K562 (cell line): ENCODE results near the gene VAC14. TPM values are rescaled to one million over a fixed set of nuclear protein-coding genes. Genes with fewer than 3 reads are reported as not detected.
A peak's percentile ranks its signal among the peaks of the same experiment; 100 is the strongest.

ENCODE experiments used
- ATAC-seq: fragments of 200-7000 bp; cut with Tn5 transposase; 3 replicates; pipeline ENCODE4 v1.9.1; 2020; ENCODE audit warnings: moderate library complexity
- BruUV-seq: library from RNA; stranded (reverse); fragments of 400-500 nt; replicated peaks from 2 replicates; lab custom pipeline; 2021; lab: Mats Ljungman, UMichigan
- CTCF ChIA-PET: fragments of 300-600 bp; formaldehyde crosslinking; extraction: SDS; loops from one replicate; lab custom pipeline; 2021; ENCODE audit warnings: low intra/inter-chr PET ratio; lab: Yijun Ruan, JAX
- POLR2A ChIA-PET: fragments of 300-600, 350-650 bp; sonication (Branson Sonifier 250); formaldehyde crosslinking; extraction: SDS; loops from one replicate; lab custom pipeline; 2021; ENCODE audit warnings: antibody characterized with exemption, inconsistent platforms; lab: Yijun Ruan, JAX
- DNase-seq, 4 experiments: peaks; one replicate each; pipeline versions ENCODE4 v3.0.0 to v3.0.0-alpha.2; 2011 to 2018; ENCODE audit warnings: low spot score in 3 of 4, mixed read lengths in 3 of 4; ENCODE audit errors: extremely low read depth in 1 of 4
- FAIRE-seq: peaks from 2 replicates; lab custom pipeline; 2011; peaks lifted over from hg19 to GRCh38; lab: Jason Lieb, UNC
- H2AFZ ChIP-seq: 2 replicates; pipeline ENCODE4 v1.6.0; 2011; ENCODE audit warnings: low read depth, low read length, control low read depth, inconsistent platforms
- H3K27ac ChIP-seq: fragments of 200-600 bp; 3 replicates; pipeline ENCODE4 v1.8.0; 2011; ENCODE audit warnings: low read depth, mild to moderate bottlenecking, control low read depth, inconsistent platforms, low read length, moderate library complexity, mixed read lengths; ENCODE audit errors: extremely low read depth
- H3K27me3 ChIP-seq, 2 experiments: fragments of 300-600 bp in 1 of 2; 2 replicates in 1 of 2; 3 replicates in 1 of 2; pipeline versions ENCODE4 v1.6.0 to v1.8.0; 2011; ENCODE audit warnings: inconsistent platforms in 2 of 2, low read length in 2 of 2, mild to moderate bottlenecking in 1 of 2, mixed read lengths in 1 of 2, moderate library complexity in 1 of 2; ENCODE audit not compliant: control insufficient read depth in 2 of 2, insufficient read depth in 2 of 2
- H3K36me3 ChIP-seq: fragments of 300-600 bp; 3 replicates; pipeline ENCODE4 v1.8.0; 2011; ENCODE audit warnings: mild to moderate bottlenecking, low read length, inconsistent platforms; ENCODE audit not compliant: control insufficient read depth, insufficient read depth
- H3K4me1 ChIP-seq, 2 experiments: fragments of 200-600 bp in 1 of 2; replicated peaks in 1 of 2; 2 replicates in 1 of 2; 3 replicates in 1 of 2; pipeline versions ENCODE4 v1.5.1 to v1.8.0; 2011; ENCODE audit warnings: inconsistent platforms in 2 of 2, low read length in 2 of 2, mild to moderate bottlenecking in 1 of 2, mixed read lengths in 1 of 2, moderate library complexity in 1 of 2; ENCODE audit not compliant: control insufficient read depth in 2 of 2, insufficient read depth in 2 of 2
- H3K4me2 ChIP-seq: 2 replicates; pipeline ENCODE4 v1.6.1; 2011; ENCODE audit warnings: low read length, control low read depth, inconsistent platforms, mixed read lengths; ENCODE audit not compliant: insufficient read depth
- H3K4me3 ChIP-seq: fragments of 200-600 bp; sonication (generic), shearing (Covaris generic); 2 replicates; pipeline ENCODE4 v1.5.1; 2016; ENCODE audit warnings: control low read depth, inconsistent platforms
- H3K79me2 ChIP-seq: fragments of 200-600 bp; 3 replicates; pipeline ENCODE4 v1.8.0; 2011; ENCODE audit warnings: low read length, inconsistent platforms; ENCODE audit not compliant: control insufficient read depth, insufficient read depth
- H3K9ac ChIP-seq, 2 experiments: 2 replicates each; pipeline versions ENCODE4 v1.6.0 to v1.6.1; 2011; ENCODE audit warnings: low read depth in 2 of 2, low read length in 2 of 2, control low read depth in 1 of 2, inconsistent platforms in 1 of 2, mild to moderate bottlenecking in 1 of 2, mixed read lengths in 1 of 2; ENCODE audit not compliant: insufficient read depth in 1 of 2
- H3K9me1 ChIP-seq: one replicate; pipeline ENCODE4 v1.6.0; 2011; ENCODE audit warnings: inconsistent platforms, mild to moderate bottlenecking, low read length, moderate library complexity; ENCODE audit not compliant: control insufficient read depth, insufficient read depth
- H3K9me3 ChIP-seq: replicated peaks from 2 replicates; pipeline ENCODE4 v1.5.1; 2011; ENCODE audit warnings: low read depth, low read length, inconsistent platforms; ENCODE audit not compliant: control insufficient read depth, insufficient read depth
- H4K20me1 ChIP-seq: replicated peaks from 2 replicates; pipeline ENCODE4 v1.6.1; 2011; ENCODE audit warnings: low read length, inconsistent platforms, mixed read lengths; ENCODE audit not compliant: control insufficient read depth, insufficient read depth
- BHLHE40 ChIP-seq: IDR thresholded peaks from 2 replicates; pipeline ENCODE4 v1.6.1; 2011; ENCODE audit warnings: low read length, improper control_type of control experiment
- DACH1 ChIP-seq: fragments of 450-650 bp; IDR thresholded peaks from 2 replicates; pipeline ENCODE4 v1.6.1; 2018; ENCODE audit not compliant: partially characterized antibody
- ESRRA ChIP-seq: fragments of 450-650 bp; IDR thresholded peaks from 2 replicates; pipeline ENCODE4 v1.6.1; 2014; ENCODE audit warnings: low read depth, mild to moderate bottlenecking, moderate library complexity, borderline replicate concordance
- GATAD2B ChIP-seq: fragments of 450-650 bp; IDR thresholded peaks from 2 replicates; pipeline ENCODE4 v1.6.1; 2017; ENCODE audit warnings: mild to moderate bottlenecking, borderline replicate concordance
- MBD2 ChIP-seq: sonication (generic); IDR thresholded peaks from 2 replicates; pipeline ENCODE4 v1.6.1; 2016; ENCODE audit warnings: low read depth, borderline replicate concordance
- NR4A1 ChIP-seq, 2 experiments: fragments of 250-450 bp in 1 of 2; fragments of 450-650 bp in 1 of 2; sonication (Bioruptor Pico) in 1 of 2; IDR thresholded peaks; 2 replicates each; pipeline versions ENCODE4 v1.4.0 to v1.6.1; 2016 to 2020; ENCODE audit warnings: mild to moderate bottlenecking in 2 of 2, missing compliant biosample characterization in 1 of 2, missing genetic modification characterization in 1 of 2, moderate library complexity in 1 of 2
- SRF ChIP-seq, 2 experiments: fragments of 250-450, 450-650 bp in 1 of 2; sonication (Bioruptor Pico) in 1 of 2; sonication (generic) in 1 of 2; formaldehyde crosslinking; IDR thresholded peaks; 2 replicates each; pipeline versions ENCODE4 v1.5.0 to v1.5.1; 2020 to 2022; ENCODE audit warnings: mild to moderate bottlenecking in 1 of 2, missing genetic modification reagents in 1 of 2
- TRIM24 ChIP-seq, 2 experiments: fragments of 450-650 bp; IDR thresholded peaks; 2 replicates each; pipeline ENCODE4 v1.6.1; 2016
- ZKSCAN3 ChIP-seq: fragments of 250-450 bp; sonication (Bioruptor Pico); IDR thresholded peaks from 2 replicates; pipeline ENCODE4 v1.4.0; 2020
- ZNF224 ChIP-seq: sonication (generic); formaldehyde crosslinking; IDR thresholded peaks from 2 replicates; pipeline ENCODE4 v1.8.0; 2022; ENCODE audit warnings: mild to moderate bottlenecking, missing genetic modification reagents
- ZNF23 ChIP-seq: fragments of 250-450 bp; sonication (Bioruptor Pico); IDR thresholded peaks from 2 replicates; pipeline ENCODE4 v1.4.0; 2020; ENCODE audit warnings: mild to moderate bottlenecking
- ZNF263 ChIP-seq: sonication (generic); formaldehyde crosslinking; IDR thresholded peaks from 2 replicates; pipeline ENCODE4 v1.8.0; 2022; ENCODE audit warnings: mild to moderate bottlenecking, missing genetic modification reagents, borderline replicate concordance
- ZNF445 ChIP-seq: fragments of 250-450 bp; sonication (Bioruptor Pico); IDR thresholded peaks from 2 replicates; pipeline ENCODE4 v1.4.0; 2020; ENCODE audit warnings: low read depth, mild to moderate bottlenecking, moderate library complexity
- ZNF766 ChIP-seq: fragments of 200-800 bp; sonication (Bioruptor generic); conservative IDR thresholded peaks from 2 replicates; pipeline ENCODE4 v1.6.1; 2016; ENCODE audit warnings: missing genetic modification characterization, missing compliant biosample characterization
- WGBS: fragments of 100-300 bp; shearing (Covaris generic); methylation state at CpG from one replicate; pipeline ENCODE4 v1.1.6; 2016; ENCODE audit warnings: low coverage, mixed read lengths; ENCODE audit not compliant: insufficient coverage; ENCODE audit errors: missing lambda C conversion rate; 5-methylcytosine and 5-hydroxymethylcytosine counted together
- in situ Hi-C: fragments of 300-500 bp; cut with MboI; formaldehyde crosslinking; loops from 4 replicates; pipeline ENCODE4 v1.15.0; 2018; ENCODE audit warnings: inconsistent platforms, mixed read lengths
- intact Hi-C: fragments of 100-400 bp; cut with micrococcal nuclease; formaldehyde crosslinking; loops from 2 replicates; pipeline ENCODE4 v1.14.2; 2022
- polyA plus RNA-seq, 8 experiments: library from polyadenylated mRNA; depleted of rRNA in 4 of 8; stranded (reverse) in 5 of 8; unstranded in 3 of 8; fragments of >200 nt; fragmentation: Nextera tagmentation in 2 of 8; fragmentation: Illumina TruSeq in 1 of 8; extraction: Ambion mirVana in 2 of 8; extraction: Trizol in 1 of 8; gene quantifications; 2 replicates each; pipeline versions ENCODE4 v1.2.1 to v1.2.3, GENCODE V29; 2011 to 2014; ENCODE audit warnings: inconsistent platforms in 1 of 8, missing spikeins in 1 of 8
- total RNA-seq, 7 experiments: library from RNA; depleted of rRNA in 6 of 7; stranded (reverse); fragments of >200 nt in 6 of 7; fragmentation: Illumina TruSeq in 2 of 7; extraction: Trizol in 2 of 7; gene quantifications; 2 replicates each; pipeline versions ENCODE4 v1.2.1 to v1.2.3, GENCODE V29; 2011 to 2021; ENCODE audit warnings: low replicate concordance in 1 of 7
- TF ChIP-seq, protein P1 (sequence below): sonication (generic); formaldehyde crosslinking; IDR thresholded peaks from 2 replicates; pipeline ENCODE4 v1.8.0; 2022; ENCODE audit warnings: mild to moderate bottlenecking, missing genetic modification reagents
- TF ChIP-seq, protein P2 (sequence below): fragments of 250-450 bp; sonication (Bioruptor Pico); IDR thresholded peaks from 2 replicates; pipeline ENCODE4 v1.9.0; 2021; ENCODE audit warnings: mild to moderate bottlenecking, inconsistent platforms
- TF ChIP-seq, protein P3 (sequence below), 2 experiments: IDR thresholded peaks; 2 replicates each; pipeline ENCODE4 v1.6.1; 2011; ENCODE audit warnings: borderline replicate concordance in 1 of 2, control low read depth in 1 of 2, low read depth in 1 of 2, low read length in 1 of 2, mild to moderate bottlenecking in 1 of 2, mixed read lengths in 1 of 2, moderate library complexity in 1 of 2; ENCODE audit not compliant: insufficient read depth in 1 of 2, insufficient read length in 1 of 2, poor library complexity in 1 of 2, severe bottlenecking in 1 of 2; ENCODE audit errors: extremely low read depth in 1 of 2

VAC14 gene
- total and polyA plus RNA-seq, 9 of the 15 experiments (the other 6 are each of a cell fraction or from before 2014, with no cell fraction given) = 1.3 to 41.6 (median 26.6) TPM

DNA sequence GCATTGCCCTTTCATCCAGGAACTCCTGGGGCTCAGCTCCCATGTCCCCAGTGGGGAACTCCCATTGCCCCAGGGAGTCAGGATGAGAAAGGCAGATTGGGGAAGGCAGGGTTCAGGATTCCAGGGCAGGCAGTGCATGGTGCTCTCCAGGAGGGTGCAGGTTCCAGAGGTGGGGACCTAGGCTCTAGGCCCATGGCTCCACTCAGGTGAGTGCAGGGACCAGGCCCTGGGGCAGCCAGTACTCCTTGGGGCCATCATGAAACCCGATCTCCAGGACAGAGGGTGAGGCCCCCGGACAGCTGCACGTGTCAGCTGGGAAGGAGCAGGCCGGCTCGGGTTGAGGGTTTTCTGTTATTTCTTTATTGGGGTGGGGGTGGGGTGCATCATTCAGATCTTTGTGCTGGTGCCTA is 113.9 kb downstream of the VAC14 start:
- peak in 2 of 4 experiments; percentile 32 to 44 for DNase-seq
- H3K9me1 ChIP-seq = no peaks in the 10 kb centered on the region
- ChIA-PET POLR2A (interaction anchor here (0.6 to 2.2 kb wide), 4 partner anchors 9 to 42 kb away, joined by 3 to 10 read pairs (median 4); no protein-coding TSS in a partner anchor), CTCF (no interaction called here)
- H3K4me2 ChIP-seq = no peak overlapping the region; the same call in 1 of the 2 replicates
- H3K36me3 ChIP-seq = peaks cover 23% of the 10 kb centered on the region; the same call in 1 of the 3 replicates
- H3K4me1 ChIP-seq = peaks cover 15 to 84% of the 10 kb centered on the region in 2 experiments
- peak; percentile 26 for ATAC-seq
- intact Hi-C loops (loop anchor here (5.0 kb wide), 2 partner anchors 50 to 85 kb away; no protein-coding TSS in a partner anchor), in situ Hi-C loops (no loop called here)
- no peak overlapping the region for H3K27ac ChIP-seq
- no peaks in the 10 kb centered on the region for H3K27me3 ChIP-seq
- no TSS peak for BruUV-seq
- WGBS = 9% methylated on average over 5 of the region's 5 CpGs
- H3K79me2 ChIP-seq = peaks cover 36% of the 10 kb centered on the region
- peak overlapping the region in 1 of 2 experiments; percentile 91; a peak in 2 of 4 replicates for H3K9ac ChIP-seq
- no peaks in the 10 kb centered on the region for H3K9me3 ChIP-seq
- H4K20me1 ChIP-seq = peaks cover 9% of the 10 kb centered on the region; the same call in 1 of the 2 replicates
- no peak overlapping the region for H3K4me3 ChIP-seq
- H2AFZ ChIP-seq = no peak overlapping the region
- peak; percentile 32 for FAIRE-seq
- TF ChIP-seq NR4A1 (CRISPR knock-in tag; IDR thresholded peaks at IDR 0.05) (no peak), NR4A1 (tag; IDR thresholded peaks at IDR 0.05) (no peak), ZNF766 (CRISPR knock-in tag) (no peak), ZKSCAN3 (CRISPR knock-in tag) (no peak), ZNF263 (no peak), DACH1 (peak; percentile 19), ZNF224 (CRISPR knock-in tag) (no peak), ZNF23 (CRISPR knock-in tag) (no peak), ZNF445 (no peak), SRF (CRISPR knock-in tag; IDR thresholded peaks at IDR 0.05) (no peak), GATAD2B (no peak), BHLHE40 (peak; percentile 71), ESRRA (no peak), TRIM24 (IDR thresholded peaks at IDR 0.05) (no peak), MBD2 (no peak)
- TF ChIP-seq, protein P1, sequence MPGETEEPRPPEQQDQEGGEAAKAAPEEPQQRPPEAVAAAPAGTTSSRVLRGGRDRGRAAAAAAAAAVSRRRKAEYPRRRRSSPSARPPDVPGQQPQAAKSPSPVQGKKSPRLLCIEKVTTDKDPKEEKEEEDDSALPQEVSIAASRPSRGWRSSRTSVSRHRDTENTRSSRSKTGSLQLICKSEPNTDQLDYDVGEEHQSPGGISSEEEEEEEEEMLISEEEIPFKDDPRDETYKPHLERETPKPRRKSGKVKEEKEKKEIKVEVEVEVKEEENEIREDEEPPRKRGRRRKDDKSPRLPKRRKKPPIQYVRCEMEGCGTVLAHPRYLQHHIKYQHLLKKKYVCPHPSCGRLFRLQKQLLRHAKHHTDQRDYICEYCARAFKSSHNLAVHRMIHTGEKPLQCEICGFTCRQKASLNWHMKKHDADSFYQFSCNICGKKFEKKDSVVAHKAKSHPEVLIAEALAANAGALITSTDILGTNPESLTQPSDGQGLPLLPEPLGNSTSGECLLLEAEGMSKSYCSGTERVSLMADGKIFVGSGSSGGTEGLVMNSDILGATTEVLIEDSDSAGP (CRISPR knock-in tag) = no peak
- TF ChIP-seq, protein P2, sequence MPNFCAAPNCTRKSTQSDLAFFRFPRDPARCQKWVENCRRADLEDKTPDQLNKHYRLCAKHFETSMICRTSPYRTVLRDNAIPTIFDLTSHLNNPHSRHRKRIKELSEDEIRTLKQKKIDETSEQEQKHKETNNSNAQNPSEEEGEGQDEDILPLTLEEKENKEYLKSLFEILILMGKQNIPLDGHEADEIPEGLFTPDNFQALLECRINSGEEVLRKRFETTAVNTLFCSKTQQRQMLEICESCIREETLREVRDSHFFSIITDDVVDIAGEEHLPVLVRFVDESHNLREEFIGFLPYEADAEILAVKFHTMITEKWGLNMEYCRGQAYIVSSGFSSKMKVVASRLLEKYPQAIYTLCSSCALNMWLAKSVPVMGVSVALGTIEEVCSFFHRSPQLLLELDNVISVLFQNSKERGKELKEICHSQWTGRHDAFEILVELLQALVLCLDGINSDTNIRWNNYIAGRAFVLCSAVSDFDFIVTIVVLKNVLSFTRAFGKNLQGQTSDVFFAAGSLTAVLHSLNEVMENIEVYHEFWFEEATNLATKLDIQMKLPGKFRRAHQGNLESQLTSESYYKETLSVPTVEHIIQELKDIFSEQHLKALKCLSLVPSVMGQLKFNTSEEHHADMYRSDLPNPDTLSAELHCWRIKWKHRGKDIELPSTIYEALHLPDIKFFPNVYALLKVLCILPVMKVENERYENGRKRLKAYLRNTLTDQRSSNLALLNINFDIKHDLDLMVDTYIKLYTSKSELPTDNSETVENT (CRISPR knock-in tag) = no peak
- TF ChIP-seq, protein P3, sequence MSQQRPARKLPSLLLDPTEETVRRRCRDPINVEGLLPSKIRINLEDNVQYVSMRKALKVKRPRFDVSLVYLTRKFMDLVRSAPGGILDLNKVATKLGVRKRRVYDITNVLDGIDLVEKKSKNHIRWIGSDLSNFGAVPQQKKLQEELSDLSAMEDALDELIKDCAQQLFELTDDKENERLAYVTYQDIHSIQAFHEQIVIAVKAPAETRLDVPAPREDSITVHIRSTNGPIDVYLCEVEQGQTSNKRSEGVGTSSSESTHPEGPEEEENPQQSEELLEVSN (IDR thresholded peaks at IDR 0.05; ENCODE audit: borderline replicate concordance in 1 of 2, extremely low read depth in 1 of 2, insufficient read depth in 1 of 2, insufficient read length in 1 of 2, low read depth in 1 of 2, low read length in 1 of 2, poor library complexity in 1 of 2, severe bottlenecking in 1 of 2) = peak in 1 of 2 experiments; percentile 23
